ENCODE results near the gene TDRD10. TPM values are rescaled to one million over a fixed set of nuclear protein-coding genes. Genes with fewer than 3 reads are reported as not detected.
"Not testable (repeated sequence)": the region's sequence is repeated elsewhere in the genome, so short reads cannot be mapped to it uniquely, and the experiment has no call there.

Gene TDRD10
- total RNA-seq, 1 donor from 2014 or later: 4.9 TPM

- TF ChIP-seq, protein P1, sequence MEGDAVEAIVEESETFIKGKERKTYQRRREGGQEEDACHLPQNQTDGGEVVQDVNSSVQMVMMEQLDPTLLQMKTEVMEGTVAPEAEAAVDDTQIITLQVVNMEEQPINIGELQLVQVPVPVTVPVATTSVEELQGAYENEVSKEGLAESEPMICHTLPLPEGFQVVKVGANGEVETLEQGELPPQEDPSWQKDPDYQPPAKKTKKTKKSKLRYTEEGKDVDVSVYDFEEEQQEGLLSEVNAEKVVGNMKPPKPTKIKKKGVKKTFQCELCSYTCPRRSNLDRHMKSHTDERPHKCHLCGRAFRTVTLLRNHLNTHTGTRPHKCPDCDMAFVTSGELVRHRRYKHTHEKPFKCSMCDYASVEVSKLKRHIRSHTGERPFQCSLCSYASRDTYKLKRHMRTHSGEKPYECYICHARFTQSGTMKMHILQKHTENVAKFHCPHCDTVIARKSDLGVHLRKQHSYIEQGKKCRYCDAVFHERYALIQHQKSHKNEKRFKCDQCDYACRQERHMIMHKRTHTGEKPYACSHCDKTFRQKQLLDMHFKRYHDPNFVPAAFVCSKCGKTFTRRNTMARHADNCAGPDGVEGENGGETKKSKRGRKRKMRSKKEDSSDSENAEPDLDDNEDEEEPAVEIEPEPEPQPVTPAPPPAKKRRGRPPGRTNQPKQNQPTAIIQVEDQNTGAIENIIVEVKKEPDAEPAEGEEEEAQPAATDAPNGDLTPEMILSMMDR (IDR thresholded peaks at IDR 0.05): no peak
- TF ChIP-seq POLR2AphosphoS5 (IDR thresholded peaks at IDR 0.05; ENCODE audit: insufficient read depth in 1 of 2, low read depth in 1 of 2) (peak in 1 of 2 donors; percentile 51), POLR2A (IDR thresholded peaks at IDR 0.05) (no peak)
- no peaks in the 10 kb centered on the region for H3K4me1 ChIP-seq
- no peaks in the 10 kb centered on the region for H3K27me3 ChIP-seq
- no peaks in the 10 kb centered on the region for H3K36me3 ChIP-seq
- no peak for DNase-seq (ENCODE audit: extremely low spot score in 2 of 2)
- intact Hi-C loops (cut with DNase I): loop anchor here (2.0 kb wide), 1 partner anchor 72 kb away; no protein-coding TSS in a partner anchor
- H3K27ac ChIP-seq: no peak overlapping the region
- no peak overlapping the region for H3K4me3 ChIP-seq
- H3K9me3 ChIP-seq: no peaks in the 10 kb centered on the region
Measured at GRCh38 chr1:154485106-154485505, 16.9 kb upstream of the TDRD10 start.

DNA sequence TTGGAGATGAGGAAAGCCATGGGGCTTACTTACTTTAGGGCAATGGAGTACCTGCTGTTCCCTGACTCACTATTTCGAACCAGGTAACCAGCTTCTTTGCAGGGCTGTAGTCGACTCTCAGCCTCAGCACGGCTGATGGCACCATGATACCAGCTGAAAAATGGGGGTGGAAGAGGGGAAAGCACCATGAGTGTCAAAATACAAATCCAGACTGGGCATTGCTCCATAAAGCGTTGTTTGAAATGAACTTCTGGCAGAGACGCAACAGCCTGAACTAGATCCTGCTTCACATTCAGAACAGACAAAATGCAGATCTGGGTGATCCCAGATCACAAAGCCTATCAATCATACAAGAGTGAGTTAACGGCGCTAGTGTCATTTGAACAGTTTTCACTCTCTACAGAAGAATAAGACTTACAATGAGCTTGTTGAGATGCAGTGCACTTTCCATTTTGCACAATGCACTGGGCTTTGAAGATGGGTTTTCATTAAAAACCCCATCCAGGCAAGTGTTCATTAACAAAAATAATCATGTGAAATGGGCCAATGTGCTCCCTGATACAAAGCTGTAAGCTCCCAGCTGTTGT lies 16.0 kb upstream of the TDRD10 start:
- Histone ChIP-seq H3K4me1 (no peaks in the 10 kb centered on the region), H3K4me3 (no peak overlapping the region), H3K9me3 (no peaks in the 10 kb centered on the region), H3K36me3 (no peaks in the 10 kb centered on the region), H3K27ac (no peak overlapping the region), H3K27me3 (no peaks in the 10 kb centered on the region)
- intact Hi-C loops (cut with DNase I): loop anchor here (2.0 kb wide), 1 partner anchor 71 kb away; no protein-coding TSS in a partner anchor
- TF ChIP-seq POLR2AphosphoS5 (IDR thresholded peaks at IDR 0.05; ENCODE audit: insufficient read depth in 1 of 2, low read depth in 1 of 2) (no peak), POLR2A (IDR thresholded peaks at IDR 0.05) (no peak)
- no peak for DNase-seq (ENCODE audit: extremely low spot score in 2 of 2)

GRCh38 chr1:154486756-154487155 lies 15.3 kb upstream of the TDRD10 start:
- DNase-seq (ENCODE audit: extremely low spot score in 2 of 2); H3K4me1 ChIP-seq; H3K27ac ChIP-seq: not testable (repeated sequence)

GRCh38 chr1:154488922-154489321 lies 13.1 kb upstream of the TDRD10 start:
- no peak for TF ChIP-seq POLR2A (IDR thresholded peaks at IDR 0.05)
- TF ChIP-seq, protein P1 (IDR thresholded peaks at IDR 0.05): no peak
- no peak for TF ChIP-seq POLR2AphosphoS5 (IDR thresholded peaks at IDR 0.05; ENCODE audit: insufficient read depth in 1 of 2, low read depth in 1 of 2)
- Histone ChIP-seq H3K27me3 (no peaks in the 10 kb centered on the region), H3K36me3 (no peaks in the 10 kb centered on the region), H3K27ac (no peak overlapping the region), H3K9me3 (no peaks in the 10 kb centered on the region), H3K4me3 (no peak overlapping the region), H3K4me1 (no peaks in the 10 kb centered on the region)
- no peak for DNase-seq (ENCODE audit: extremely low spot score in 2 of 2)
- intact Hi-C loops (cut with DNase I): no loop called here

More at GRCh38 chr1:154486756-154487155, 15.3 kb upstream of the TDRD10 start:
- H3K36me3 ChIP-seq; intact Hi-C loops (cut with DNase I); H3K9me3 ChIP-seq; H3K4me3 ChIP-seq; H3K27me3 ChIP-seq: not testable (repeated sequence)

DNA sequence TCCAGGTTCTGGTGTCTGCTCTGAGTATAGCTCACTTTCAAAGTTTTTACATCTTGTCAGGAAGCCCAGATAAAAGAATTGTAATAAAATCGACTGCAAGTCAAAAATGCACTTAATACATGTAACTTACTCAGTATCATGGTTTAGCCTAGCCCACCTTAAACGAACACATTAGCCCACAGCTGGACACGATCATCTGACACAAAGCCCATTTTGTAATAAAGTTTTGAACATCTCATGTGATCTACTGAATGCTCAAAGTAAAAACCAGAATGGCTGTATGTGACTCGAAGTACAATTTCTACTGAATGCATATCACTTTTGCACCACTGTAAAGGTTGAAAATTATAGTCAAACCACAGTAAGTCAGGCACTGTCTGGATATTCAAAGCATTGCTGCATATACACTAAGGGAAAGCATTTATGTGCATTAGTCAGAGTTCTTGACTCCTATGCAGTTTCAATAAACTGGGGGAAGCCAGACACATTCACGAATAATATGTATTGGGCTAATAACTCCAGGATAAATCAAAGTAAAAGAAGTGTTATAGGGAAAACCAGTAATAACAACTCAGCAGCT lies 12.2 kb upstream of the TDRD10 start:
- Histone ChIP-seq H3K4me3 (no peak overlapping the region), H3K4me1 (no peaks in the 10 kb centered on the region), H3K27me3 (no peaks in the 10 kb centered on the region), H3K9me3 (no peaks in the 10 kb centered on the region), H3K36me3 (no peaks in the 10 kb centered on the region), H3K27ac (no peak overlapping the region)
- TF ChIP-seq POLR2AphosphoS5 (IDR thresholded peaks at IDR 0.05; ENCODE audit: insufficient read depth in 1 of 2, low read depth in 1 of 2): no peak
- TF ChIP-seq POLR2A (IDR thresholded peaks at IDR 0.05): no peak
- TF ChIP-seq, protein P1 (IDR thresholded peaks at IDR 0.05): no peak
- DNase-seq (ENCODE audit: extremely low spot score in 2 of 2): no peak
- intact Hi-C loops (cut with DNase I): no loop called here

- H3K27ac ChIP-seq: no peak overlapping the region
- no peaks in the 10 kb centered on the region for H3K4me1 ChIP-seq
- DNase-seq (ENCODE audit: extremely low spot score in 2 of 2): no peak
- intact Hi-C loops (cut with DNase I): no loop called here
- H3K9me3 ChIP-seq: no peaks in the 10 kb centered on the region
- H3K27me3 ChIP-seq: no peaks in the 10 kb centered on the region
- TF ChIP-seq, protein P1 (IDR thresholded peaks at IDR 0.05): no peak
- TF ChIP-seq POLR2A (IDR thresholded peaks at IDR 0.05): no peak
- TF ChIP-seq POLR2AphosphoS5 (IDR thresholded peaks at IDR 0.05; ENCODE audit: insufficient read depth in 1 of 2, low read depth in 1 of 2): no peak
- no peak overlapping the region for H3K4me3 ChIP-seq
- H3K36me3 ChIP-seq: no peaks in the 10 kb centered on the region
Measured at GRCh38 chr1:154490317-154490716, 11.7 kb upstream of the TDRD10 start.

All from vagina (tissue), 2 donors.